ENCODE measurements around the gene PPME1.

PPME1 gene

DNA sequence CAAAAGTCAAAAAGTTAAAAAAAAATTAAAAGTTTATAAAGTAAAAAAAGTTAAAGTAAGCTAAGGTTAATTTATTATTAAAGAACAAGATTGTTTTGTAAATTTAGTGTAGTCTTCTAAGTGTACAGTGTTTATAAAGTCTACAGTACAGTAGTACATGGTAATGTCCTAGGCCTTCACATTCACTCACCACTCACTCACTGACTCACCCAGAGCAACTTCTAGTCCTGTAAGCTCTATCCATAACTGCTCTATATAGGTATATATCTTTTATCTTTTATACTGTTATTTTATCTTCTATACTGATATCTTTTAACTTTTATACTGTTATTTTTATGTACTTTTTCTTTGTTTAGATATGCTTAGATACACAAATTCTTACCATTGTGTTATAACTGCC, 11.4 kb upstream of the PPME1 start:
- DNase-seq (ENCODE audit: low spot score) = no peak

DNA sequence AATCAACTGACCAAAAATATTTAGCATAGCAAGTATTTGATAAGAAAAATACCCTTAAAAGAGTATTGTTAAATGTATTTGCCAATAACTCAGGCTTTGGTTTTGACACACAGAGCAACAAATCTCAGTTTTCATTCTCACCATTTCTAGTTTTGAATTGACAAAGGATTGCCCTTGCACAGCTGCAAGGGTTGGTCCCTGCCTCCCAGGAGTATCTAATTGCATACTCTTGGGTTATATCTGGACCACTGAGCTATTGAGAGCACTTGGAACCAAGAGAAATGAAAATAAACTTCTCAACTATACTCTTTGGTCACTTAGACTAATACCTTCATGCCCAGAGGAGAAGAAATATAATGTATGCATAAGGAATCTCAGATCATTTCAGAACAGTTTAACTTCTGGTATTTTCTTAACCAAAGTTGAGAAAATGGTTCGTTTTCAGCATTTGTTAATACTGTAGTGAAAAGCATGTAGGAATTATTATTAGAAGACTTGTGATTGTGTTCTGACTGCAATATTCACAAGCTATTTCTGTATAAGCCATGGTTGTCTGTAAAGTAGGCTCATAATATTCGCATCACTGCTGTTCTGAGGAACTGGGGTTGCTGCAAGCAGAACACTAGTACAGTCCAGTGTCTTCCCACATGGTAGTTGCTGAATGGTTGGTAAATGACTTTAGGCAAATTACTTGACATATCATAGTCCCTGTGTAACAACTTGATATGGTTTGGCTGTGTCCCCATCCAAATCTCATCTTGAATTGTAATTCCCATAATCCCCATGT, 8.2 kb upstream of the PPME1 start:
- no peak for DNase-seq (ENCODE audit: low spot score)

DNA sequence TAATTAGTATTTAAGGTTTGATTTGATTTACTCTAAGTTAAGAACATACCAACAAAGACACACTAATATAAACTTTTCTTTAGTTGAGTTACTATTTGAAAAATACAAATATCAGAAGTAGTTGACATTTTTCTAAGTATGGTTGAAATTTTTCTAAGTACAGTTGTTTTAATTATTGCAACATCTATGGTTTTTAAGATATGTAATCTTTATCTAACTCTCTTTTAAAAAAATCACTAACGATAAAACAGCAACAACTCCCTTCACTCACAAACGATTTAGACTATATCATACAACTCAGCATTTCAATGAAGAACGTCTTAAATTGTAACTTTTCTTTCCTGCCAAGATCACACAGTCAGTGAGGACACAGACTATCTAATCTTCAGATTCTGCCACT, 2.3 kb upstream of the PPME1 start:
- DNase-seq (ENCODE audit: low spot score) = no peak

DNA sequence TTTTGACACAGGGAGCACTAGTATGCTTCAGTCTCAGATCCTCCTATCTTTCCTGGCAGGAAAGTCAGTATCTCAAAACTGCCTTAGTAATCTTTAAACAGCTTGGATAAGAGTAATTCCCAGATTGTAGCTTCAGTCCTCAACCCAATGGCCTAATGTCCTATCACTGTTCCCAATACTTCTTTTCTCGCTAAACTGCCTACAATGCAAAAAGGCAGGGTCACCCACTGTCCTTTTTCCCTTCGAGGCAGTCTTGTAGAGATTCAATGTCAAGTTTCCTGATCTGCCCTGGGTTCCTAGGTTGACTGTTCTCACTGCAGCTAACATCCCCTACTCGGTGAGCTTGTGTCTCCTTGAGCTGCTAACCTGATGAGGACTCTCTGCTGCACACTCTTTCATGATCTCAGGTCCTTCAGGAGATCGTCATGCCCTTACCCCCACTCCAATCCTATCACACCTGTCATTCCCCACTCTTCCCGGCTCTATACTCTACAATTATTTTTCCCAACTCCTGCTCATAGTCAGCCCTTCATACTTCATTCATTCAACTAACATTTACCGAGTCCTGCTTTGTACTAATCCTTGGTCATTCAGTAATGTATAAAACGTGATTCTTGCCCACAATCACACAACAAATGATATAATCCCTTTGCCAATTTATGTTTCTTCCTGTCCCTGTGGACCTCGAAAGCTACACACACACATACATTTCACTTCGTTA, 1.2 kb upstream of the PPME1 start:
- no peak for DNase-seq (ENCODE audit: low spot score)

DNA sequence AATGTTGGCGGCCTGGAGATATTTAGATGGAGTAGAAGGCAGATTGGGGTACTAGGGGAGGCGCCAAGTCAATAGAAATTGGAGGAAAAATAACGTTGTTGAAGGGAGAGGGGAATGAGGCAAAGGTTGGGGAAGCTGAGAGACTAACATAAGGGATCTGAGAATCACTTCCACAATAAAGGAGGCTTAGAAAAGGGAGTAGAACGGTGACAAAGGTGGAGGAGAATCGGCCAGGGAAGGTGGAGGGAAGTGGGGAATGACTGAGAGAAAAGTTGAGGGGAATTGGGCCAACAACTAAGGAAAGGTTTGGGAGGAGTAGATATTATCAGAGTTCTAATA, 510 bp downstream of the PPME1 start:
- no peak for DNase-seq (ENCODE audit: low spot score)

DNA sequence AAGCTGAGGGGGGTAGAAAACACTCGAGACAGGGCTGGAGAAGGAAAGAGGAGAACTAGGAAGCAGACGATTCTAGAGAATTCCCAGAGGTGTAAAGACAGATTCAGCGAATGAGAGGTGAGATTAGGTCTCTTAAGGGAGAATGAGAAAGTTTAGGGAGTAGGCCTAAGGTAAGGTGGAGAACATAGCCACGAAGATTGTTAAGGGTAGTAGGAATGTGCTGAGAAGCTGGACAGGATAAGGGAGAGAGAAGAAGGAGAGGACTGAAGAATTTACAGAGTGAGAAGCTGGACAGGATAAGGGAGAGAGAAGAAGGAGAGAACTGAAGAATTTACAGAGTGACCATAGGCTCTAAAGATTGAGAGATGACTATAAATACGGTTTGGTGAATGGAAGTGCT, 908 bp downstream of the PPME1 start:
- no peak for DNase-seq (ENCODE audit: low spot score)

DNA sequence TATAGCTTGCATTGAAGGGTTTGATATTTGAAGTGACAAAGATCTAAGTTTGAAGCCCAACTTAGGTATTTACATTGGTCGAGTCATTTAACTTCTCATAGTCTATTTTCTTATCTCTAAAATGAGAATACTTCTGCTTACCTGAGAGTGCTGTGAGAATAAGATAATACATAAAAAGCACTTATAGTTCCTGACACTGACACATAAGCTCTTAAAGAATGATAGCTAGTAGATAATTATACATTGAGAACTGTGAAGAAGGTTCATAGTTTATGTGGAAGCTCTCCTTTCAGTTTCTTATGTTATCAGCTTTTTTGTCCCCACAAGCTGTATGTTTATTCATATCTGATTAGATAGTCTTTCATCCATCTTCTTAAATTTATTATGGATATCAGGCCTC, 4.8 kb downstream of the PPME1 start:
- no peak for DNase-seq (ENCODE audit: low spot score)

DNA sequence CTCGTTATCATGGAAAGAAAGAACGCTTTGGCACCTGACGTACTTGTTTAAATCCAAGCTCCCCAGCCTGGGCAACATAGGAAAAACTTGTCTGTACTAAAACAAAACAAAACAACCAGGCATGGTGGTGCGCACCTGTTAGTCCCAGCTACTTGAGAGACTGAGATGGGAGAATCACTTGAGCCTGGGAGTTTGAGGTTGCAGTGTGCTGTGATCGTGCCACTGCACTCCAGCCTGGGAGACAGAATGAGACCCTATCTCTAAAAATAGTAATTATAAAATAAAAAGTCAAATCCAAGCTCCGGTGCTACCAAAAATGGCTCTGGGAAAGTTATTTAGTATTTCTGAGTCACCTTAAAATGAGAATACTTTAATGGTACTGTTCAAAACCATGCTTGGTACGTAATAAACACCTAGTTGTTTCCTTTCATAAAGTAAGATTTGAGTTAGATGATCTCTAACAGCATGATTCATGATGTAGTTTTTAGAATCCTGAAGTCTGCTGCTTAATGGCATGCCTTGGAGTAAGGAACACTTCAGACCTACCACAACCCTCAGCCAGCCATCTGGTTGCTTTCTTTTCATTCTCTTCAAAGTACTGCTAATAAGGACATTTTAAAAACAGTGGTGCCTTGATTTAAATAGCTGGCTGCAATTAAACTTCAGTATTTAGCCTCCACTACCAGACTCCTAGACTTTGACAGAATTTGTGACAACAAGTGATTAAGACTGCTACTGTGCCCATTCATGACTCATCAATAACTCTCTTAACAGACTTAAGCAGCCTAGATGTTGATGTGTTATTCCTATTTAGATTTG, 8.4 kb downstream of the PPME1 start:
- DNase-seq (ENCODE audit: low spot score) = no peak

DNA sequence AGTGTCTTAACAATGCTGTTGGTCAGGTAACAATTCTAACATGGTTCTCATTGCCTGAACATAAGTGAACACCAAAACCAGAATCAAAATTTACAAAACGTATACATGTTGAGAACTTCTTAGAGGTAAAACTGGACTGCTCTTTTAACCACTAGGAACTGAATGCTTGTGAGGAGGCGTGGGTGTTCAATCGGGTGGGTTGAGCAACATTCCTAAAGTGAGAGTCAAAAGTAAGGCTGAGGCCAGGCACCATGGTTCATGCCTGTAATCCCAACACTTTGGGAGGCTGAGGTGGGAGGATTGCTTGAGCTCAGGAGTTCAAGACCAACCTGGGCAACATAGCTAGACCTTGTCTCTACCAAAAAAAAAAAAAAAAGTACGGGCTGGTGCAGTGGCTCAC, 11.5 kb downstream of the PPME1 start:
- DNase-seq (ENCODE audit: low spot score) = no peak

DNA sequence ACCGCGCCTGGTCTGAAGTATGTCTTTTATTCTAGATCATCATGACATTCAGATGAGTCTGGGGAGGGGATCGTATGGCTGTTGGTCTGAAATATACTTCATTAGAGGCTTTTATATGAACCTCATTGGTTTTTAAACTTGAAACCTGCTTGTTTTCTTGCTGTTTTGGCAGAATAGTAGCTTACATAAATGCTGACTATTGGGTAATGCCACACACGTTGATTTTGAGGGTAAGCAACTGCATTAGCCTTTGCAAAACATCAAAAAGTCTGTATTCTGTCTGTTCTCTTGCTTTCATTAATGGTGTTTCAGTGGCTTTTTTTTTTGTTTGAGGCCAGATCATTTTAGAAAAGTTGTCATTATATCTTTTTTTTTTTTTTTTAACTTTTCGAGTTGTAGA, 14.2 kb downstream of the PPME1 start:
- DNase-seq (ENCODE audit: low spot score) = no peak

DNA sequence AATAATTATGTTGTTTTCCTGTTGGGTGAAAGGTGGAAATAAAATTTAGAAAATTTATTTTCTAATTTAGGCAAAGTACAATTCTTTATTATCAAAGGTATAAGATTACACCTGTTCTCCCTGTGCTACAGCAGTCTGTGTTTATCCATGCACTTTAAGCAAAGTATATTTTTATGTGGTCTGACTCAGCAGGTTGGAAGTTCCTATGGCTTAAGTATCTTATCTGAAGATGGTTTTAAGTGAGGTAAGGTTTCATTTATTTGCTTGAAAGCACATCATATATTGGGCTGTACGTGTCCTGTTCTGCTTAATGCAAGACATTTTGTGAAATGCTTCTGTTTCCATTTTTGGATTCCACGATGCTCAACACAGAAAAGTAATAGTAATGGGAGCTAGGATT, 14.6 kb downstream of the PPME1 start:
- no peak for DNase-seq (ENCODE audit: low spot score)

DNA sequence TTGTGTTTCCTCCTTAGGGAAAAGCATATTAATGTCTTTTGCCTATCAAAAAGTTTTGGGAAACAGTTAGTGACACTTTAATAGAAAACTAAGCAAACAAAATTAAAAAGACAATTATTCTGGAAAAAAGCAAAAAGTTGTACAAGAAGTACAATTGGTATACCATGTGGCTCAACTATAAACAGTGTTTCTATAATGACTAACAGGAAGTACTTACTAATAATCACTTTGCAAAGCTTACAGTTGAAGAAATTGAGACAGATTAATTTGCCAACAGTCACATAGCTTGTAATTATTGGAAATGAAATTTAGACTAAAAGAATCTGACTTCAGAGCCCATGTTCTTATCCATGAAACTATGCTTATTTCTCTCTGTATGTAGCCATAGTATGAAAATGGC, 24.7 kb downstream of the PPME1 start:
- DNase-seq (ENCODE audit: low spot score) = no peak

DNA sequence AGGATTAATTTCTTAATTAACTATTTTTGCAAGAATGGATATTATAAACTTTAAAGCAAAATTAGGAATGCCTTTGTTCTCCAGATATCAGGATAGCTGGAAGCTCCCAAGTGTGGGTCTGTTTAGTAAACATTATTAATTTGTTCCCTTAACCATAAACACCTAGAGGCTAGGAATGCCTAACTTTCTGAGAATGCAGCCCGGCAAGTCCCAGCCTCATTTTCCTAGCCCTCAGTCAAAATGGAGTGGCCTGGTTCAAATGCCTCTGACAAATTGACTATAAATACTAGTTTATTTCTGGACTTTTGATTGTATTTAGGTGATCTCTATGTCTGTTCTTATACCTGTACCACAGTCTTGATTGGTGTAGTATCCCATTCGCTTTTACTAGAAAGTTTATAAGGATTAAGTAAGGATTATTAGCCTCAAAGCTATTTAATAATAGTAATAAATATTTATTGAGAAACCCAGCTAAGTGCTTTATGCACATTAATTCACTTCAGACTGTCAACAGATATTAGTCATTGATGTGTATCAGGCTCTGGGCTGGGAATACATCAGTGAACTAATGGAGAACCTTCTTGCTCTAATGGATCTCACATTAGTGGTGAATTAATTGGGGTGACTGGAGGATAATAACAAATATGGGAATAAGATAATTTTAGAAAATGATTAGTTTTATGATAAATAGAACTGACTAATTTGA, 25.8 kb downstream of the PPME1 start:
- DNase-seq (ENCODE audit: low spot score) = no peak

DNA sequence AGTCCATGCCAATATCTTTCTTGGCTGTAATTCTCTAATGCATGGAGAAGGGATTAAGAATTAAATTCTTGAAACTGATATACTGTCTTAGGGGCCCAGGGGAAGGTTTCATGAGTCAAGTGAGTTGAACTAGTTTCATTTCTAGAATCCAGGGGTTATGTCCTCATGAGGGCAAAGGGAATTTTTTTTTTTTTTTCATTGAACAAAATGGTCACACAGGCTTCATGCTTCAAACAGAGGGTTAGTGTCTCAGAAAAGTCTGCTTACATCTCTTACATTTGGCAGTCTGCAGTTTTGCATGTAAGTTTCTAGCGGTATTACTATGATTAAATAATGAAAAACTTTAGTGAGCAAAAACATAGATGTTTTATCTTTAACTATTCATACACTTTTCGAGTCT, 32.9 kb downstream of the PPME1 start:
- no peak for DNase-seq (ENCODE audit: low spot score)

DNA sequence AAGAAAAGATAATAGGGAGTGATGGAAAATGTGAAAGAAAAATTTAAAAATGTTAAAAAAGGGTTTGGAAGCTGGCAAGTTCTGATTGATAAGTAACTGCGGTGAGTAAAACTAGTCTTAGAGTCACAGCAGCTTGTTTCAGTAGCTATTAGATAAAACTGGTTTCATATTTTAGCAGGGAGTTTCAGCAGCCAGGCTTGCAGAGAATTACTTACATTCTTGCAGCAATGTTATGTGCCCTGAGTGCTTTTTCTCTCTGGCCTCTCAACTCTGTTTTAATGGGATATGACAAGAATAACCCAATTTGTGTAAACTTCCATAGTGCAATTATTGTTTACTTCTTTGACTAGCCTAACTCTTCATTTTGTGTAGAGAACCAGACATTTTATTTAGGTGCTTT, 33.6 kb downstream of the PPME1 start:
- DNase-seq (ENCODE audit: low spot score) = no peak

DNA sequence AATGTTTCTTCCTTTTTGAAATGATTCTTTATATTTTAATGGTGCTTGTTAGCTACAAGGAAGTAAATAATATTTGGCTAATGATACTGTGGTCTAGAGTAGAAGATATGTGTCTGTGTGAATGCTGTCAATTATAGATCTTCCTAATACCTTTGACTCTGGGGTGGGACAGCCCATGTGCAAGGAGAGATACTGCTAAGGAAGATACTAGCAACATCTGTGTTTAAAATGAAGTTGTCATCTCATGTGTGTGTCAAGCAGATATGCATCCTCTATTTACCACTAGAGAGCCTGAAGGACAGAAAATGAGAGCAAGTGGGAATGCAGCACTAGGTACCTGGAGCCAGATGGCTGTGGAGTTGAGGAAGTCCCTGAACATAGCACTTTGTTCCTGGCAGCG, 34.1 kb downstream of the PPME1 start:
- no peak for DNase-seq (ENCODE audit: low spot score)

DNA sequence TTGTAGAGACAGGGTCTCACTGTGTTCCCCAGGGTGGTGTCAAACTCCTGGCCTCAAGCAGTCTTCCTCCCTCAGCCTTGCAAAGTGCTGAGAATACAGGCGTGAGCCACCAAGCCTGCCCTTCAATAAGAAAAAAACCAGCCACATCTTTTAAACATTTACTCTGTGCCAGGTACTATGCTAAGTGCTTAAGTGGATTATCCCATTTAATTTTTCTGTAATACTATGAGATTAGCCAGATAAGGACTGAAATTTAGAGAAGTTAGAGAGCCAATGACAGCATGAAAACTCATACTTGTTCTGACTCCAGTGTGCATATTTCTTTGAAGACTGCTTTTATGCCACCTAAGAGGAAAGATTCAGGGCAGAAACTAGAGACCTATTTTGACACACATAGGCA, 35.7 kb downstream of the PPME1 start:
- DNase-seq (ENCODE audit: low spot score) = no peak

DNA sequence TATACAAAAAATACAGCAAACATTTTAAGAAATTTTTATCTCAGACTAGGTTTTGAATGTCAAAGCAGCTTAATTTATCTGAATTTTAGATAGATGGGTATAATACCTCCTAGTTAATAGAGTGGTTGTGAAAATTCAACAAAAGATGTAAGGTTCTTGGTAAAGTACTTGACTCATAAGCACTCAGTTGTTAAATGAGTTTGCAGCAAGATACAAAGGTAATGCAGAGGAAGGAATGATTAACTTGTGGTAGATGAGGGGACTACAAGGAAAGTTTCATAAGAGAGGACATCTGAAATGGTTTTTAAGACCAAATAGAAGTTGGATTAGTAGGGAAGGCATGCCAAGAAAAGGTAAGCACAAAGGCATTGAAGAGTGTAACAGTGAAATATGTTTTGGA, 37.4 kb downstream of the PPME1 start:
- no peak for DNase-seq (ENCODE audit: low spot score)

DNA sequence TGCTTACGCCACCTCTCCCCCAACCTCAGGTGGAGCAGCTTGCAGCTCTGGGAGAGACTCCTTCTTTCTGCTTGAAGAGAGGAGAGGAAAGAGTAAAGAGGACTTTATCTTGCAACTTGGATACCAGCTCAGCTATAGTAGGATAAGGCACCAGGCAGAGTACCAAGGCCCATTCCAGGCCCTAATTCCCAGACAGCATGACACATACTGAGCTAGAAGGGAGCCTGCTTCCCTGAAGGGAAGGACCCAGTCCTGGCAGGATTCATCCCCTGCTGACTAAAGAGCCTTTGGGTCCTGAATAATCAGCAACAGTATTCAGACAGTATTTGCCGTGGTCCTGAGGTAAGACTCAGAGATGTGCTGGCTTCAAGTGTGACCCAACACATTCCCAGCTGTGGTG, 41.4 kb downstream of the PPME1 start:
- no peak for DNase-seq (ENCODE audit: low spot score)

DNA sequence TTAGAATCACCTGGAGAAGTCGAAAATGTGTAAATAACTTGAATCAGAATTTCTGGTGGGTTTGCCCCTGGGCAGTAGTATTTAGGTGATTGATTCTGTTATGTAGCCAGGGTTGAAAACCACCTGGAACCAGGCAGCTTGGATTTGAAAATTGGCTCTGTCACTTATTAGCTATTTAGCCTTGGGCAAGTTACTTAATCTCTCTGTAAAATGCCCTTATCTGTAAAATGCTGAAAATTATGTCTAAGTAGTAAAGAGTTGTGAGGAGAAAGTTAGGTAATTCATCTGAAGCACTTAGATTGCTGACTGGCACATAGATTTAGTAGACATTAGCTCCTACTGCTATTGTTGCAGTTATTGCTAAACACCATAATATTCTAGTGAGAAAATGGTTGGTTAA, 49.3 kb downstream of the PPME1 start:
- DNase-seq (ENCODE audit: low spot score) = no peak

DNA sequence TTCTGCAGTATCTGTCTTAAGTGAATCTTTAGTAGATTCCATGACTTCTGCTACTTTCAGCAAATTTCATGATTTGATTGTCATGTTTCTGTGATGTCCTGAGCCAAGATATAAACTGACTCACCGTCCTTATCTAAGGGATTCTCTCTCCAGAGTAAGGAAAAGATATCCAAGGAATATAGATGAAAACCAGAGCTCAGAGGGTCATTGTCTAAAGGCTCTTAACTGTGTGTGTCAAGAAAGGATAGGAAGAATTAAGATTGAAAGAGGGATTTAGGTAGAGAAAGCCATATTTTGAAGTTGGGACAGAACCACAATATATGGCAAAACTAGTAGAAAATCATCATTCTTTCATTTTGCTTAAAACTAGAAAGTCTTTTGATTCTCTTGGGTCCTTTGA, 50.7 kb downstream of the PPME1 start:
- DNase-seq (ENCODE audit: low spot score) = no peak

DNA sequence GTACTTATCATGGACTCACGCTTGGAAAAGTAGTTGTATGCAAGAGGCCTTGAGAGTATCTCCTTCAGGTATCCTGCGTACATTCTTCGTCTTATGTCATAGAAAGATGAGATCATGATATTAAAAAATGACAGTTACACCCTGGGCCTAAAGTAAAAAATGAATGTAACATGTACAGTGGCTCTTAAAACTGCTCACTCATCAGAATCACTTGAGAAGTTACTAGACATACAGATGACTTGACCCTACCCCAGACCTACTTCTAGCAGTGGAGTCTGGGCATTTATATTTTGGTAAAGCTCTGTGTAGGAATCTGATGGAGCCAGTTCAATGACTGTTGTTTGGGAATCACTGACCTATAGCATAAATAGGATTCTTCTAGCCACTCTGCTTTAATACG, 54.5 kb downstream of the PPME1 start:
- DNase-seq (ENCODE audit: low spot score) = no peak

DNA sequence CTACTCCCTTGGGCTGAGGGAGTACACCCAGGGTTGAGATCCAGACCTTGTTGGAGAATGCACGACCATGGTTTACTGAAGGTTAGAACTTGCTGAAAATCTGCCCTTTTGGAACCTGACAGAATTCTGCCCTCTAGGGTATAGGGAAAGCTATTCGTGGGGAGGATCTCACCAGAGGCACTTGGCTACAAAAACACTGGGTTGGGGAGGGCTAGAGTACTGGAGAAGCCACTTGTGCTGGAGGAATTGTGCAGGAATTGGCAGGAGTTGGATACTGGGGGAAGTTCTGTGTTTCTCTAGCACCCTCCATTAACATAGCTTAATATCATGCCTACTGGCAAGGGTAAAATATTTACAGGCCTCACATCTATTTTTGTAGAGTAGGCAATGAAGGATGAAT, 55.8 kb downstream of the PPME1 start:
- no peak for DNase-seq (ENCODE audit: low spot score)

All from putamen (tissue), 1 donor.